WTC11 (cell line): ENCODE measurements around the gene NBEA. TPM values are rescaled to one million over a fixed set of nuclear protein-coding genes. Genes with fewer than 3 reads are reported as not detected.

Experiments used
- ATAC-seq: fragments of 200-7000 bp; cut with Tn5 transposase; 2 replicates; pipeline ENCODE4 v1.10.0; 2021; ENCODE audit warnings: mild to moderate bottlenecking, moderate library complexity
- CTCF ChIA-PET: fragments of 300-600 bp; sonication (Branson Sonifier 250); formaldehyde crosslinking; loops from one replicate; lab custom pipeline; 2021; ENCODE audit warnings: antibody characterized with exemption; lab: Charles Lee
- POLR2A ChIA-PET: fragments of 350-600 bp; sonication (Branson Sonifier 250); formaldehyde crosslinking; loops from one replicate; lab custom pipeline; 2021; ENCODE audit warnings: antibody characterized with exemption; lab: Charles Lee
- DNase-seq: peaks from one replicate; pipeline ENCODE4 v3.0.0; 2021; ENCODE audit warnings: low spot score
- H3K27ac Mint-ChIP-seq: 2 replicates; pipeline ENCODE4 v1.8.0; 2021; ENCODE audit warnings: mixed read lengths
- H3K27me3 Mint-ChIP-seq: 2 replicates; pipeline ENCODE4 v1.8.0; 2021; ENCODE audit warnings: low read depth, mild to moderate bottlenecking, moderate library complexity, mixed read lengths
- H3K36me3 Mint-ChIP-seq: 2 replicates; pipeline ENCODE4 v1.8.0; 2021; ENCODE audit warnings: mixed read lengths
- H3K4me1 Mint-ChIP-seq: 2 replicates; pipeline ENCODE4 v1.8.0; 2022; ENCODE audit warnings: mixed read lengths
- H3K4me3 Mint-ChIP-seq: 2 replicates; pipeline ENCODE4 v1.8.0; 2021; ENCODE audit warnings: mild to moderate bottlenecking, moderate library complexity, mixed read lengths
- H3K9me3 Mint-ChIP-seq: 2 replicates; pipeline ENCODE4 v1.8.0; 2021; ENCODE audit warnings: mixed read lengths
- ATF2 ChIP-seq: sonication (generic); formaldehyde crosslinking; IDR thresholded peaks from 2 replicates; pipeline ENCODE4 v1.8.1; 2022; ENCODE audit warnings: low read depth, missing genetic modification reagents, borderline replicate concordance
- CDX4 ChIP-seq: fragments of 250-450 bp; sonication (Bioruptor Pico); IDR thresholded peaks from 2 replicates; pipeline ENCODE4 v1.9.0; 2021; ENCODE audit warnings: moderate library complexity, mild to moderate bottlenecking, inconsistent platforms, borderline replicate concordance
- CREM ChIP-seq: sonication (generic); formaldehyde crosslinking; IDR thresholded peaks from 2 replicates; pipeline ENCODE4 v1.8.1; 2022; ENCODE audit warnings: mild to moderate bottlenecking, missing genetic modification reagents, moderate library complexity
- E2F4 ChIP-seq: sonication (generic); formaldehyde crosslinking; IDR thresholded peaks from 2 replicates; pipeline ENCODE4 v1.8.1; 2022; ENCODE audit warnings: low read depth, mild to moderate bottlenecking, moderate library complexity, missing genetic modification reagents, borderline replicate concordance
- E2F5 ChIP-seq: sonication (generic); formaldehyde crosslinking; IDR thresholded peaks from 2 replicates; pipeline ENCODE4 v1.8.1; 2022; ENCODE audit warnings: mild to moderate bottlenecking, moderate library complexity, missing genetic modification reagents
- ELF4 ChIP-seq: sonication (generic); formaldehyde crosslinking; IDR thresholded peaks from 2 replicates; pipeline ENCODE4 v1.8.1; 2022; ENCODE audit warnings: low read depth, mild to moderate bottlenecking, moderate library complexity, missing genetic modification reagents
- HMGXB4 ChIP-seq: sonication (generic); formaldehyde crosslinking; IDR thresholded peaks from 2 replicates; pipeline ENCODE4 v1.8.1; 2023; ENCODE audit warnings: mild to moderate bottlenecking, moderate library complexity, missing genetic modification reagents
- MAX ChIP-seq: sonication (generic); formaldehyde crosslinking; IDR thresholded peaks from 2 replicates; pipeline ENCODE4 v1.8.0; 2022; ENCODE audit warnings: mild to moderate bottlenecking, missing genetic modification reagents
- OVOL2 ChIP-seq: fragments of 250-450 bp; sonication (Bioruptor Pico); IDR thresholded peaks from 2 replicates; pipeline ENCODE4 v1.9.0; 2021; ENCODE audit warnings: mild to moderate bottlenecking, borderline replicate concordance
- SMAD3 ChIP-seq: sonication (generic); formaldehyde crosslinking; IDR thresholded peaks from 2 replicates; pipeline ENCODE4 v1.8.0; 2022; ENCODE audit warnings: missing genetic modification reagents, mild to moderate bottlenecking, borderline replicate concordance
- TEAD1 ChIP-seq: sonication (generic); formaldehyde crosslinking; IDR thresholded peaks from 2 replicates; pipeline ENCODE4 v1.8.0; 2022; ENCODE audit warnings: mild to moderate bottlenecking, missing genetic modification reagents
- ZBTB43 ChIP-seq: sonication (generic); formaldehyde crosslinking; IDR thresholded peaks from 2 replicates; pipeline ENCODE4 v1.8.1; 2023; ENCODE audit warnings: mild to moderate bottlenecking, missing genetic modification reagents
- ZNF263 ChIP-seq: sonication (generic); formaldehyde crosslinking; IDR thresholded peaks from 2 replicates; pipeline ENCODE4 v1.8.1; 2022; ENCODE audit warnings: low read depth, mild to moderate bottlenecking, moderate library complexity, missing genetic modification reagents
- ZNF281 ChIP-seq: sonication (generic); formaldehyde crosslinking; IDR thresholded peaks from 2 replicates; pipeline ENCODE4 v1.8.0; 2023; ENCODE audit warnings: mild to moderate bottlenecking, missing genetic modification reagents
- ZNF416 ChIP-seq: fragments of 250-450 bp; sonication (Bioruptor Pico); IDR thresholded peaks from 2 replicates; pipeline ENCODE4 v1.9.0; 2021; ENCODE audit warnings: mild to moderate bottlenecking, inconsistent platforms
- ZNF425 ChIP-seq: fragments of 250-450 bp; sonication (Bioruptor Pico); conservative IDR thresholded peaks from 2 replicates; pipeline ENCODE4 v1.9.0; 2021; ENCODE audit warnings: mild to moderate bottlenecking
- ZNF671 ChIP-seq: fragments of 250-450 bp; sonication (Bioruptor Pico); IDR thresholded peaks from 2 replicates; pipeline ENCODE4 v1.8.0; 2021; ENCODE audit warnings: mild to moderate bottlenecking
- total RNA-seq: library from RNA; stranded (reverse); gene quantifications from 3 replicates; pipeline ENCODE4 v1.2.3, GENCODE V29; 2021

Gene NBEA
- total RNA-seq, 1 experiment from 2014 or later: 20.9 TPM

- TF ChIP-seq E2F4 (CRISPR knock-in tag) (no peak), HMGXB4 (CRISPR knock-in tag) (no peak), OVOL2 (no peak), ELF4 (no peak)
These were observed 202.3 kb downstream of the NBEA start (continued) for GRCh38 chr13:35144166-35144890.

- no peak overlapping the region for H3K27ac Mint-ChIP-seq
- H3K9me3 Mint-ChIP-seq: peaks cover 15% of the 10 kb centered on the region
- DNase-seq (no peak), ATAC-seq (no peak)
- H3K27me3 Mint-ChIP-seq: no peaks in the 10 kb centered on the region
- no peaks in the 10 kb centered on the region for H3K4me1 Mint-ChIP-seq
- ChIA-PET CTCF (no interaction called here), POLR2A (no interaction called here)
- H3K4me3 Mint-ChIP-seq: no peak overlapping the region
- peaks cover 30% of the 10 kb centered on the region for H3K36me3 Mint-ChIP-seq
- TF ChIP-seq E2F5 (CRISPR knock-in tag): no peak
- no peak for TF ChIP-seq ATF2
- no peak for TF ChIP-seq ZNF425 (CRISPR knock-in tag)
- no peak for TF ChIP-seq MAX (CRISPR knock-in tag)
- no peak for TF ChIP-seq CDX4 (CRISPR knock-in tag)
- TF ChIP-seq OVOL2: no peak
- no peak for TF ChIP-seq ZNF263 (CRISPR knock-in tag)
- no peak for TF ChIP-seq TEAD1 (CRISPR knock-in tag)
- no peak for TF ChIP-seq ZNF671 (CRISPR knock-in tag)
- TF ChIP-seq ZNF281: no peak
- no peak for TF ChIP-seq ZBTB43 (CRISPR knock-in tag)
- no peak for TF ChIP-seq ZNF416 (CRISPR knock-in tag)
- TF ChIP-seq SMAD3: no peak
- TF ChIP-seq CREM (CRISPR knock-in tag): no peak
These were observed 204.6 kb downstream of the NBEA start for GRCh38 chr13:35146686-35147085.
